Endothelial cell (in vitro differentiated cells): ENCODE results near the gene FAM107A. TPM values are rescaled to one million over a fixed set of nuclear protein-coding genes. Genes with fewer than 3 reads are reported as not detected.

Experiments used
- DNase-seq: peaks from one replicate; pipeline ENCODE4 v3.0.0; 2021; ENCODE audit warnings: low spot score
- H3K27ac Mint-ChIP-seq: one replicate; pipeline ENCODE4 v1.8.0; 2021; ENCODE audit warnings: mixed read lengths, inconsistent platforms; ENCODE audit not compliant: unreplicated experiment
- H3K27me3 Mint-ChIP-seq: one replicate; pipeline ENCODE4 v1.8.0; 2021; ENCODE audit warnings: mild to moderate bottlenecking, moderate library complexity, mixed read lengths, inconsistent platforms; ENCODE audit not compliant: unreplicated experiment
- H3K36me3 Mint-ChIP-seq: one replicate; pipeline ENCODE4 v1.8.0; 2021; ENCODE audit warnings: mild to moderate bottlenecking, low read depth, mixed read lengths, inconsistent platforms; ENCODE audit not compliant: unreplicated experiment
- H3K4me1 Mint-ChIP-seq: one replicate; pipeline ENCODE4 v1.8.0; 2021; ENCODE audit warnings: mild to moderate bottlenecking, mixed read lengths, inconsistent platforms; ENCODE audit not compliant: unreplicated experiment
- H3K4me3 Mint-ChIP-seq: one replicate; pipeline ENCODE4 v1.8.0; 2021; ENCODE audit warnings: mild to moderate bottlenecking, mixed read lengths, inconsistent platforms; ENCODE audit not compliant: unreplicated experiment
- H3K9me3 Mint-ChIP-seq: one replicate; pipeline ENCODE4 v1.8.0; 2021; ENCODE audit warnings: mixed read lengths, inconsistent platforms; ENCODE audit not compliant: unreplicated experiment
- total RNA-seq: library from RNA; stranded (reverse); fragmentation: NEBNext Ultra II Directional; extraction: Animal tissue kit (Norgen Biotek cat#: 25700); gene quantifications from one replicate; pipeline ENCODE4 v1.2.1, GENCODE V29; 2021; ENCODE audit not compliant: unreplicated experiment
- TF ChIP-seq, protein P1 (sequence below): fragments of 200-600 bp; sonication (generic); IDR thresholded peaks from one replicate; pipeline ENCODE4 v1.5.0; 2021; ENCODE audit warnings: antibody characterized with exemption; ENCODE audit not compliant: unreplicated experiment

The FAM107A gene
- total RNA-seq, 1 donor from 2014 or later = 0.18 TPM

DNA sequence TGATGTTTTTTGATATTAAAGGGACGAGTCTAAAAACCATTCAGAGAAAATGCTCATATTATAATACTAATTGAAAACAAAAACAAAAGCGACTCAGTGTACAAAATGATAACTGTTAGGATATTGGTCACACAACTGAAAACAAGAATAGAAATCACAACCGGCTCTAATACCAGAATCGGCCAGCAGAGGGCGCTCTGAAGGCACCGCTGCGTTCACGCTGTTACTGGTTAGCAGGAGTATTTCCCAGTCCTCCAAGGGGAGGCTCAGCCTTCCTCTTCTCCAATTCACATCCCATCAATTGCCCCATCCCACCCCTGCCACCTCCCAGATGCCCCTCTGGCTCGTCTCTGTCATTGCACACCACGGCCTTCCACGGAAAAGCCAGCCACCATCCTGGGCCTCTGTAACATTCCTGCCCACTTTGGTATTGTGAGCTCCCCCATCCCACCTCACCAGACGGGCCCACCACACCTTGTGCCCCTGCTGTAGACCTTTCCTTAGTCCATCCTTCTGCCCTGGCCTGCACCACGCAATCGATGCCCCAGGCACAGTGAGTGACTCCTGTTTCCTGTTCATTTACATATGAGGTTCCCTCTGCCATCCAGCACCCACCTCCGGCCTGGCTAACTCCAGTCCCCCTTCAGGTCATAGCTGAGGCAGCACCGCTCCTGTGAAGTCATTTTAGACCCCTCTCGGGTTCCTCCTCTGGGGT, 8.5 kb downstream of the FAM107A start:
- Mint-ChIP-seq H3K27ac (no peak overlapping the region), H3K4me3 (no peak overlapping the region), H3K4me1 (no peaks in the 10 kb centered on the region), H3K9me3 (no peaks in the 10 kb centered on the region), H3K27me3 (peaks cover 5% of the 10 kb centered on the region), H3K36me3 (no peaks in the 10 kb centered on the region)
- DNase-seq = peak; percentile 85
- TF ChIP-seq, protein P1, sequence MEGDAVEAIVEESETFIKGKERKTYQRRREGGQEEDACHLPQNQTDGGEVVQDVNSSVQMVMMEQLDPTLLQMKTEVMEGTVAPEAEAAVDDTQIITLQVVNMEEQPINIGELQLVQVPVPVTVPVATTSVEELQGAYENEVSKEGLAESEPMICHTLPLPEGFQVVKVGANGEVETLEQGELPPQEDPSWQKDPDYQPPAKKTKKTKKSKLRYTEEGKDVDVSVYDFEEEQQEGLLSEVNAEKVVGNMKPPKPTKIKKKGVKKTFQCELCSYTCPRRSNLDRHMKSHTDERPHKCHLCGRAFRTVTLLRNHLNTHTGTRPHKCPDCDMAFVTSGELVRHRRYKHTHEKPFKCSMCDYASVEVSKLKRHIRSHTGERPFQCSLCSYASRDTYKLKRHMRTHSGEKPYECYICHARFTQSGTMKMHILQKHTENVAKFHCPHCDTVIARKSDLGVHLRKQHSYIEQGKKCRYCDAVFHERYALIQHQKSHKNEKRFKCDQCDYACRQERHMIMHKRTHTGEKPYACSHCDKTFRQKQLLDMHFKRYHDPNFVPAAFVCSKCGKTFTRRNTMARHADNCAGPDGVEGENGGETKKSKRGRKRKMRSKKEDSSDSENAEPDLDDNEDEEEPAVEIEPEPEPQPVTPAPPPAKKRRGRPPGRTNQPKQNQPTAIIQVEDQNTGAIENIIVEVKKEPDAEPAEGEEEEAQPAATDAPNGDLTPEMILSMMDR = peak; percentile 91

DNA sequence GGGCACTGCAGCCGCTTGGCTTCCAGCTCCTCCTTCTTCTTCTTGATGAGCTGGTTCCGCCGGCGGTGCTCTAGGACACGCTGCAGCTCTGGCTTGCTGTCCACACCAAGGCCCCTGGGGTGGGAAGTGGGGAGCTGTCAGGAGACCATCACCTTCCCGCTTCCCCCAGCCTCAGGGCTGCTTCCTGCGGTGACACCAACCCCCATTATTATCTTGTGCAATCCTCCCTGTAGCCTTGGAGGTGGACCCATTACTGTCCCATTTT, 10.0 kb downstream of the FAM107A start:
- H3K36me3 Mint-ChIP-seq = no peaks in the 10 kb centered on the region

DNA sequence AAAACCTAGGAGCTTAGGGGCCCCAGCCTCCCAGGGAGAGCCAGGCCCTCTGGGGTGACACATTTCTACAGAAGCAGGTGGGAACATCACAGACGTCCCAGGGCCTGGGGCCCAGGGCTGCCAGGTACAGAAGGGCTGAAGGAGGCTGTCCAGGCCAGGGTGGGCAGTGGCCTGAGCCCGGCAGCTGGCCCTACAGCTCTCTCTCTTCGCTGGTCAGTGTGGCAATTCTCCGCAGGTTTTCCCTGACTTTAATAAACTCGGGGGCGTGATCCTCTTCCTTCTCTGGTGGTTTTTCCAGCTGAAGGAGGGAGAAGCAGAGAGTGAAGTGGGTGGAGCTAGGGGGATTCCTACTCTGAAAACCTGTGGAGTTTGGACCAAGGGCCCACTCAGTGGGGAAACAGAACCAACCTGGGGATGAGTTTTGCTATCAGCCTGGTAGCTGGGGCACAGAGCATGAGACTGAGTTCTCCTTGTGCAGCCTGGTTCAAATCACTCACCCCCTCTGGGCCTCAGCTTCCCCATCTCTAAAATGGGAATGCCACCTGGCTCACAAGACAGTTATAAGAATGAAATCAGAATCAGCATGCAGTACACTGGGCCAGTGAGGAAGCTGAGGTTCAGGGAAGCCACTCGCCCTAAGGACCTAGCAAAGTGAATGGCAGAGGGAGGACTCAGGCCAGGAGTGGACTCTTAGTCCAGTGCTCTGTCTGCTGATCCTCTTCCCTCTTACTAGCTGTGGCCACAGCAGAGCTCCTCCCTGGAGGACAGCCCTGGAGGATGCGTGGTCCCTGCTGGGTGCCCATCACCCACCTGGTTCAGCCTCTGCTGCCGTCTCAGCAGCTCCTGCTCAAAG, 10.6 kb downstream of the FAM107A start:
- Mint-ChIP-seq H3K4me1 (no peaks in the 10 kb centered on the region), H3K4me3 (no peak overlapping the region), H3K36me3 (no peaks in the 10 kb centered on the region), H3K27me3 (peaks cover 3% of the 10 kb centered on the region), H3K27ac (no peak overlapping the region), H3K9me3 (no peaks in the 10 kb centered on the region)
- no peak for DNase-seq
- TF ChIP-seq, protein P1 = no peak

More for the DNA sequence above, 10.0 kb downstream of the FAM107A start:
- DNase-seq = no peak
- no peak overlapping the region for H3K4me3 Mint-ChIP-seq
- no peak overlapping the region for H3K27ac Mint-ChIP-seq
- TF ChIP-seq, protein P1 = no peak
- no peaks in the 10 kb centered on the region for H3K9me3 Mint-ChIP-seq
- H3K4me1 Mint-ChIP-seq = no peaks in the 10 kb centered on the region
- peaks cover 2% of the 10 kb centered on the region for H3K27me3 Mint-ChIP-seq

DNA sequence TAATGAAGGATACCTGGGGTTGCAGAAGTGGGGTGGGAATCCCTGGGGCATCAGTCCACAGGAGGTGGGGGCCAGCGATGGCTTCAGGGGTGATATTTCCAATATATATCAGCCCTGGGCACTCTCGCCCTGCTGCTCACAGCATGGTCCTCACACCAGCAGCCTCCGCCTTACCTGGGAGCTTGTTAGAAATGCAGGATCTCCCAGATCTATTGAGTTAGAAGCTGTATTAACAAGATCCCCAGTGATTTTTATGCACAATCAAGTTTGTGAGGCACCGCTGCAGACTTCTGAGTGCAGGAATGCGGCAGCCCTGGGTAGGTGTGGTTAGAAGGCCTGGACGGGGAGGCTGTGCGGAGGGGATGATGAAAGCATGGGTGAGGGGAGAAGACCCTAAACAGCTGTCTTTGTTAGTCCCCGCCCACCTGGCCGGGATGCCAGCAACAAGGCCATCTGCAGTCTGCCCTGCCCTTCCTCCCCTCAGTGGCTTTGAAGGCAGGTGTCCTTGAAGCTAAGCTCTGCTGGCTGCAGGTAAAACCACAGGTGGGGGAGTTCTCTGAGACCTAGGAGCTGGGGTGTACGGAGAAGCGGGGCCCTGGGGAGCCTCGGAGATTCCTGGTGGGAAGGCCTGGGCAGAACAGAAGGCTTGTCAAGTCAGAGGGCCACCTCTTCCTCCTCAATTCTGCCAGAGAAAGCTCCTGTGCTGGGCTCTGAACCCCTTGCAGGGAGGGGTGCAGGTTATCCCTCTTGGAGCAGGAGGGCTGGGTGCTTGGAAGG, 11.4 kb downstream of the FAM107A start:
- H3K4me1 Mint-ChIP-seq = no peaks in the 10 kb centered on the region
- H3K9me3 Mint-ChIP-seq = no peaks in the 10 kb centered on the region
- no peak overlapping the region for H3K27ac Mint-ChIP-seq
- DNase-seq = no peak
- TF ChIP-seq, protein P1 = no peak
- H3K36me3 Mint-ChIP-seq = no peaks in the 10 kb centered on the region
- no peak overlapping the region for H3K4me3 Mint-ChIP-seq
- H3K27me3 Mint-ChIP-seq = peaks cover 5% of the 10 kb centered on the region
